HTERT RPE-1 (cell line): Measurements from ENCODE around the gene TMEM8B.

Experiments
- in situ Hi-C: fragments of 300-500 bp; cut with MboI; formaldehyde crosslinking; loops from 4 replicates; pipeline ENCODE4 v1.14.3; 2020; ENCODE audit warnings: low sequenced_read_pairs

TMEM8B gene

DNA sequence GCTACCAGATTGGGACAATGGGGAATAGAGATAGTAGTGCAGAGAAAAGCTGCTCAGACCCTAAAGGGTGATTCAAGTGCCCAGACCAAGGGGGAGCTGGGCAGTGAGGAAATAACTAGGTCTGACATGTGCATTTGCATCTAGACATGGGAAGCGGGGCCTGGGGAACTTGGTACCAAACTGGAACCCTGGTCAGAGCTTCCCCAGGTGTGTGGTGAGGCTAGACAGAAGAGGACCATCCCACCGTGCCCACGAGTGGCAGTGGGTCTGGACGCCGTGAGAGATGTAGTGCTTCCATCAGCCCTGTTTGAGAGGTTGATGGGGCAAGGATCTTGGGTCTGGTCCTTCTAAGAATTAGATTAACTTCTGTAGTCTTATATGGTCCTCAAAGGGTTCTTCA is 7.6 kb downstream of the TMEM8B start:
- in situ Hi-C loops = no loop called here

DNA sequence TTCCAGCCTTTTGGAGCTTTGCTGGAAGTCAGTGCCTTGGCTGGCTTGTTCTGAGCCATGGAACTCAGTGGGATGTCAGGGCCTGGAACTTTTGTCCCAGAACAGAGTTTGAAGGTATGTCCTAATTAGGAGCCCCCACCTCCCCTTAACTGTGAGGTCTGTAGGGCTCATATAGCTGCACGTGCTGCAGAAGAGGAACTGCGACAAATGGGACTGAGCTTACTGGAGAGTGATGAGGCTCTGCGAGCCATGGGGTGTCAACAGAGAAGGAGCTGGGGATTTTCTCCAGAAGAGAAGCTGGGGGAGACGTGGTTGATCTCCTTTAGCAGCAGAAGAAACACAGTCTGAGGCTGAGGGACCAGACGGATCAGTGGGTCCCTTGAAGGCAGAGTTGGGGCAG is 10.9 kb downstream of the TMEM8B start:
- in situ Hi-C loops = no loop called here

DNA sequence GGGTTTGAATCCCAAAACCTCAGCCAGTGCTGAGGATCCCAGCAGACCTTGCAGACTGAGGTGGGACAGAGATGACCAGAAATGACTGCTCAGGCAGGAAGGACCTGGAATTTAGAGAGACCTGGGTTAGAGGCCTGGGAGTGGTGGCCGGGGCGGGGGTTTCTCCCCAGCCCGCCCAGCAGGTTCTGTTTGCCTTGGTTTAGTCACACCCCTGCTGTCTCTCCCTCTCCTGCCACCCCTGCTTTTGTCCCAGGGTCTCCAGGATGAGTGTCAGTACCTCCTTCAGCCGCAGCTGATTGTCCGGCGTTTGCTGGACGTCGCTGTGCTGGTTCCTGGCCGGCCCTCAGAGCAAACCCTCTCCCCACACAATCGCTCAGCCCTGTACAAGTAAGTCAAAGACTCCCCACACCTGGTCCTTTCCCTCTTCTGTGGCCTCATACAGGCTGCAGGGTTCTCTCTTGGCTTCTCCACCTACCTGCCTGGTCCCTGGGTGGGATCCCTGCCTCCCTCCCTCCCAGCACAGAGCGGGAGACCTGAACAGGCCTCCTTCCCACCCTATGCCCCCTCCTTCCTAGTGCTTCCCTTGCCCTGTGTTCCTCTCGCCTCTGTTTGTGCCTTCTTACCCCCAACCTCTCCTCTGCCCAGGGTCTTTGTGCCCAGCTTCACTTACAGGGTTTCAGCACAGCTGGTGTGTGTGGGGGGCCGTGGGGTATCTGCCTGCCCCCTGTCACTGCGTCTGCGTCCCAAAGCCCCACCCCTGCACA is 12.0 kb downstream of the TMEM8B start:
- in situ Hi-C loops = no loop called here

DNA sequence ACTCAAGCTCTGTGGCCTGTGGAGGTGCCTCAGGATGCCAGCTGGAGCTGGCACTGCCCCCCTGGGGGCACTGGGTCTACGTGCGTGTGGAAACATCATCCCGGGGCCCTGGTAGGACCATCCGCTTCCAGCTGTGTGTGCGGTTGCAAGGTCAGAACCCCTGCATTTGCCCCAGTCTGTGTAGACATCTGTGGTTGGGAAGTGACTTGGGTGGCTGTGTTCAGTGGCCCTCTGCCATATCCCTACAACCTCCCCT is 12.5 kb downstream of the TMEM8B start:
- in situ Hi-C loops = no loop called here

DNA sequence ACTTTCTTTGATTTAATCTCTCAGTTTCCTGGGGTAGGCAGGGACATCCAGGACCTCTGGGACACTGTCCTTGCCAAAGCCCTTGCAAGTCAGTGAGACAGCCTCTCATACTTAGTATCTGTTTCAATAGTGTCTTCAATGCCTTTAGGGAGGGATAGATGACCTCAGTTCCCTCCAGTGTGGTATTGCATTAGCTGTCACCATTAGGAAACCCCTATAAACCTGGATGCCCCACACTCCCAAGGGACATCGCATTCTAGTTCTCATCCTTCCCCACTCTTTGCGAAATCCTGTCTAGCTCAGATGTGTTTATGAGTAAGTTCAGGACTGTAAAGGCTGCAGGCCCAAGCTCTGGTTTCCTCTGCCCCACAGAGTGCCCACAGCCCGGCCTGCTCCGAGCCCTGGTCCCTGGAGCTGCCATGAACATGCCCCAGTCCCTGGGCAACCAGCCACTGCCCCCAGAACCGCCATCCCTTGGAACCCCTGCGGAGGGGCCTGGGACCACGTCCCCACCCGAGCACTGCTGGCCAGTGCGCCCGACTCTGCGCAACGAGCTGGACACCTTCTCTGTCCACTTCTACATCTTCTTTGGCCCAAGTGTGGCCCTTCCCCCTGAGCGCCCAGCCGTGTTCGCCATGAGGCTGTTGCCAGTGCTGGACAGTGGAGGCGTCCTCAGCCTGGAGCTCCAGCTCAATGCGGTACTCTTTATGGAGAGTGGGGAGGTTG is 13.2 kb downstream of the TMEM8B start:
- in situ Hi-C loops = no loop called here

DNA sequence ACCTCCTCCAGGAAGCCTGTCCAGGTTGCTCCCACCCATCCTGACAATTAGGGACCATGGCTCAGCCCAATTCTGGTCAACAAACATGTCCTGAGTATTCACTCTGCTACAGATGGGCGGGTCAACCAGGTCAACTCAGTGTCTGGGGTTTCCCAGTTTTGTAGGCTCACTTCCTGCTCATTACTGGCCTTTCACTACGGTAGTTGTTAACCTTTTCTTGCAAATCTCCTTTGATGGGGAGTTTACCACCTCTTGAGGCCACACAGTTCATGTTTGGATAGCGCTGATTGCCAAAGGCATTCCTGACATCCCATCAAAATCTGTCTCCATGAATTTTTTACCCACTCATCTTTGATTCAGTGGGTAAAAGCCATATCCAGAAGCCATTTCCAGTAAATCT is 13.8 kb downstream of the TMEM8B start:
- in situ Hi-C loops = no loop called here

DNA sequence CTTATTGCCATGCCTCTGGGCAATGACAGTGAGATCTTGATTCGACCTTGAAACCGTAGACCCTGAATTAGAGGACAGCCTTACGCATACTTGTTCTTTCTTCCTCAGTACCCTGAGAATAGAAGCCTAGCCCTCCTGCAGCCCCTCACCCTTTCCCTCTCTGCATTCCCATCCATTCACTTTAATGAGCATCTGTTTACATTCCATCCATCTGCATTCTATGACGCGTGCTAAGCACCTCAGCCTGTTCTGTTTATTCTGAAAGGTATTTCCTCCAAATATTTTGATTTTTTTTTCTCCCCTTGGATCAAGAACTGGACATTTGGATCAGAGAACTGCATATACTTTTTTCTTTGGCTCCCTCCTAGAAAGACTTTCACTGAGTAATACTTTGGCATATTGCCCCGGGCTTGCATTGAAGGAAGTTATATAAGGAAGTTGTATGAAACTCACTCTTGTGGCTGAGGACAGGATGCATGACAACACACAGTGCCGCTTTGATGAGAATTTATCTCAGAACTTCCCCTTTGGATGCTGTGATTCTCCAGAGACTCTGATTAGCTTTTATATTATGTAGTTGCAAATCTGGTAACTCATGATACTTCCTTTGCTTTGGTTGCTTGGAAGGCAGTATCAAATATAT is 15.7 kb downstream of the TMEM8B start:
- in situ Hi-C loops = no loop called here

DNA sequence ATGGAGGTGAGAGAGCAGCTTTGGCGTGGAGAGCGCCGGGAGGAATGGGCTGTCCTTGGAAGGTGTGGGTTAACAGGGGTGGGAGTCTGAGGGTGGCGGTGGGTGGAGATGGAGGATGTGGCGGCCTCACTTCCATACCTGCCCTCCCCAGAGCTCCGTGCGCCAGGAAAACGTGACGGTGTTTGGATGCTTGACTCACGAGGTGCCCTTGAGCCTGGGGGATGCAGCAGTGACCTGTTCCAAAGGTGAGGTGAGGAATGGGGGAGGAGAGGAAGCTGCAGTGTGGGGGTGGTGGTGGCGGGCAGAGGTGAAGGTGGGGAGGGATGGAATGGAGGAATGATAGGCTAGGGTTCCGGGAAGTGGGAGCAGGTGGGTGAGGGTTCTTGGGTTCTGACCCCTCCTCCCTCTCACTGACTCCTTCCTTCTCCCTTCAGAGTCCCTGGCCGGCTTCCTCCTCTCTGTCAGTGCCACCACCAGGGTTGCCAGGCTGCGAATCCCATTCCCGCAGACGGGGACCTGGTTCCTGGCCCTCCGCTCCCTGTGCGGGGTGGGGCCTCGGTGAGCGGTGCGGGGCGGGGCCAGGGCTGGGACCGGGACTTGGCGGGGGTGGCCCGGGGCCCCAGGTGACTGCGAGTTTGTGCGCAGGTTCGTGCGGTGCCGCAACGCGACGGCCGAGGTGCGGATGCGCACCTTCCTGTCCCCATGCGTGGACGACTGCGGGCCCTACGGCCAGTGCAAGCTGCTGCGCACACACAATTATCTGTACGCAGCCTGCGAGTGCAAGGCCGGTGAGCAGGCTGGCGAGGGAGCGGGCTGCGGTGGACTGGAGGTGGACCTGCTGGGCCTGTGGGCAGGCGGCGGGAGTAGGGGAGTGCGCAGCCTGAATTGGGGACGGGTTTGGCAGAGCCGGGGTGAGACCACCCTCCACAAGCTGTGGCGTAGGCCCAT is 17.1 kb downstream of the TMEM8B start:
- in situ Hi-C loops = no loop called here

DNA sequence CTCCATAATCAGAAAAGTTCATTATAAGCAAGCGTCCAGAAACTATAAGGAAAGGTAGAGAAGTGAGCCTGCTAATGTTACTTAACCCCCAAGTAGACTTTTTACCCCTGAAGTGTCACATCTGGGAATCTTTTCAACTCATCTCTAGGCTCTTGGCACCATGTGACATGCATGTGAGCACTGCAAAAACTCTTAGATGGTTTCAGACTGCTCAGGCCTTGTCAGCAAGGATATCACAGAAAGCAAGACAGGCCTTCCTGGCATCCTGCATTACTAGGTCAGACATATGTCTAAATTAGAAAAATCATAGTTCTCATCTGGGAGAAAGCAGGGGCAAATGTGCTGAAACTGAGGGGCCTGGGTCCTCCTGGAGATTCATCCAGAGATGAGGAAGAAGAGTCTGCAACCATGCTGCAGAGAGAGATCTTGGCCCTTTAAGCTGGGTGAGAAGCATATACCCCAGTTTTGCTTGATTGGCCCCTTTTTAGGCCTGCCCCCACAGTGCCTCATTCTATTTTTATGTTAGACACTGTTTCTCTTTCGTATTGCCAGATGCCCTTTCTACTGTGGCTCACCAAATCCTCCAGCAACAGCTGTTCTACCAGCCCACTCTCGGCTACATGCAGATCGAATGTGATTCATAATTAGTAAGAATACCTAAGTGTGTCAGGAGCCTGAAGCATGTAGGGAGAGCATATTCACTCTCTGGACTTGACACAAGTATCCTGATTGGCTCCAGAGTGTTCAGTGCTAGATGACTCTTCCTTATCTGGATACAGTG is 19.0 kb downstream of the TMEM8B start:
- in situ Hi-C loops = no loop called here

DNA sequence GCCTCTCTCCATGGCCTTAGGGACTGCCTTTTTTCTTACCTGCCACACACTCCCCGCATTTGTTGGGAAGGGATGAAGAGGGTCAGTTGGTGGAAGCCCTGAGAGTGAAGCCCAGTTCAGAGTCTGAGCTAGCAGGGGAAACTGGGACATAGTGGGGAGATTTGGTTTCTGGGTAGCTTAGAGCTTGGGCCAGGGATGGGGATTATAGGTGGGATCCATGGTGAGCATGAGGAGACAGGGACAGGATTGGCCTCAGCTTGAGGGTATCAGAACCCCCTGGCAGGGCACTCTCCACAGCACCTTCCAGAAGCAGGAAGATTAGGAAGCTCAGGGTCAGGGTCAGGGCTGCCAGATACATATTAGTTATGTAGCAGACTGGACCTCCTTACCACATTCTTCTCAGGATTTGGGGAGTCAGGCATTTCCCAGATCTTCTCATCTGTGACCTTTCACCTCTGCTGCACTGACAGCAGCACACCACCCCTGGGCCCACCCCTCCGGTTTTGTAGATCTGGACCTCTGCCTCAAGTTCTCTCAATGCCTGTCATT is 23.3 kb downstream of the TMEM8B start:
- in situ Hi-C loops = no loop called here

DNA sequence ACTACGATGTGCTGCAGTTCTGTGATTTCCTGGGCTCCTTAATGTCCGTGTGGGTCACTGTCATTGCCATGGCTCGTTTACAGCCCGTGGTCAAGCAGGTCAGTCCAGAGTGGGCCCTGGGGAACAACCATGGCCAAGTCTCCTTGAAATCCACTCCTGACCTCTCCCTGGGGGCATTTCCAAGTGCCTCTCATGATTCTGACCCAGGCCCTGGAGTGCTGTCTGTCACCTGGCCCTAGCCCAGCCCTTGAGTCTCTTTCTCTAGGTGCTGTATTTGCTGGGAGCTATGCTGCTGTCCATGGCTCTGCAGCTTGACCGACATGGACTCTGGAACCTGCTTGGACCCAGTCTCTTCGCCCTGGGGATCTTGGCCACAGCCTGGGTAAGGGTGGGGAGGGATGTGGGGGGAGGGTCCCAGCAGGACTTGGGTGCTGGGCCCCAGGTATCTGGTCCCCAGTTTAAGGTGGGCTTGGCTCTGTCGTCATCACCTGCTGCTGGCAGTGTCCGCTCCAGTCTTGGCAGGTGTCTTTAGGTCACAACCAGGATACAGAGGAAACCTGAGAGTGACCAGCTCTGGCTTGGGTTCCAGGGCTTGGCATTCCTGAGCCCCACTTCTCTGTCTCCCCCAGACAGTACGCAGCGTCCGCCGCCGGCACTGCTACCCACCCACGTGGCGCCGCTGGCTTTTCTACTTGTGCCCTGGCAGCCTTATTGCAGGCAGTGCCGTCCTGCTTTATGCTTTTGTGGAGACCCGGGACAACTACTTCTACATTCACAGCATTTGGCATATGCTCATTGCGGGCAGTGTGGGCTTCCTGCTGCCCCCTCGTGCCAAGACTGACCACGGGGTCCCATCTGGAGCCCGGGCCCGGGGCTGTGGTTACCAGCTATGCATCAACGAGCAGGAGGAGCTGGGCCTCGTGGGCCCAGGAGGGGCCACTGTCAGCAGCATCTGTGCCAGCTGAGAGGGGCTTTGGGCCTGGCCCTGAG is 24.1 kb downstream of the TMEM8B start:
- in situ Hi-C loops = no loop called here

DNA sequence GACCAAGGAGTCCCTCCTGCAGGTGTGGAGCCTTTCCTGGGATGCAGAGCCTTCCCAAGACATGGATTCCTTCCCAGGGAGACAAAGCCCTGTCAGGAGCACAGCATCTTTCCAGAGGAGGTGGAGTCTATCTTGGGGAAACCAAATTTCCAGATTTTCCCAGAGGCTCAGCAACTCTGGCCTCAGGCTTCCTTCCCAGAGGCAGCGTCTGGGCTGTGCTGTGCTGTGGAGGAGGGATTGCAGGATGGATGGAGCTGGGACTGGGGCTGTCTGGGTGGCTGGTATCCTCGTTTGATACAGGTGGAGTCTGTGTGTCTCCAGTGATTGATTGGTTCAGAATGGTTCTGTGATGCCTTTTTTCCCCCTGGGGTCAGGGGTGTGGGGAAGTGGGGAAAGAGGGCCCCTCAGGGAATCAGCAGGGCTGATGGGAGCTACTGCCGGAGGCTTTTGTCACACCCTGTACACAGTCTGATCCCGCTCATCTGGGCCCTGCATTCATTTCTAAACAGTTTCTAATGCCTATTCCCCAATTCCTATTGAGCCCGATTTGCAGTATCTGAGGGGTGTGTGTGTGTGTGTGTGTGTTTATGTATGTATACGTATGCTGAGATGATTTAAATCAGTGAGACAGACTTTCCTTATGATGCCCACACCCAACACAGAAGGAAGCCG is 25.2 kb downstream of the TMEM8B start:
- in situ Hi-C loops = no loop called here

DNA sequence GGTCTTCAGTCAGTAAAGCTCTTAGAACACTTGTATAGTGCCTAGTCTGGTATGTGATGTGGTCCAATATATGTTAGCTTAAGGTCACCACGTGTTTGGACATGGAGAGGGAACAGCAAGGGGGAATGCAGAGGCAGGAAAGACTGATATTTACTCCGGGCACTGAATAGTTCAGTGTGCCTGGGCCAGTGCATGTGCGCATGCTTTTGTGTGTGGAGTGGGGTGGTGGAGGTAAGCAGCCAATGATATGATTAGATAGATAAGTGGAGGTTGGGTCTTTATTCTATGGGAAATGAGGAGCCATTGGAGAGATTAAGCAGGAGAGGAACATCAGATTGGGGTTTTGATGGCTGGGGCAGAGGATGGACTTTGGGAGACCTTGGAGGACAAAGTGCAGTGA is 27.2 kb downstream of the TMEM8B start:
- in situ Hi-C loops = no loop called here

DNA sequence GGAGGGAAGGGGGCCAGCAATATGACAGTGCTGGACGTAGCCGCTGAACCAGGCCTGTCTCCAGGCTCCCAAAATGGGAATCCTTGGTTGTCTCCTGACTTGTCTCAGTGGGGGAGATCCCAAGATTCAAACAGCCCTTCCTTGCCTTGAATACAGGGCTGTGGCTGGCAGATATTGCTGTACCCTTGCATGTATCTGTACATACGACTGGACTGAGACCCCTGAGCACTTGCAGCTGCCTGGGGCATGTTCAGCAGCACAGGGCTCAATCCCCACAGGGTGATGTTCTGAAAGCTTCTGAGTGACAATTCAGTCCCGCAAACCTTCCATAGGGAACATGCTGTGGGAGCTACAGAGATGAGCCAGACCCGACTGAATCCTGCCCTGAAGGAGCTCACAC is 27.9 kb downstream of the TMEM8B start:
- in situ Hi-C loops = no loop called here

DNA sequence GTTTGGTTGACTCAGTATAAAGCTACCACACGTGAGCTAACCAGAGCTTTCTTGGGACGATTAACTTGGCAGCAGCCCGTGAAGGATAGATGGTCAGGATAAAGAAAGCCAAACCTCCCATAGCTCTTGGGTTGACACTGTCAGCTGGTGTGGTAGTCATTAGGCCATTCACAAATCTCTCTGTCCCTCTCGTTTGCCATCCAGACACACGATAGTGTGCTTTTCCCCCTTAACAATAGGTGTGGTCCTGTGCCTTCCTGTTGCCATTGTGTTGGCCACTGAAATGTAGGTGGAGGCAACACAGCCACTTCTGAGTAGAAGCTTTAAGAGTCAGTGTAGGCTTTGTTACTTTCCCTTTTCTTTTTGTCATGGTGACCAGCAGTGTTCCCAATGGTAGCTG is 29.4 kb downstream of the TMEM8B start:
- in situ Hi-C loops = no loop called here

DNA sequence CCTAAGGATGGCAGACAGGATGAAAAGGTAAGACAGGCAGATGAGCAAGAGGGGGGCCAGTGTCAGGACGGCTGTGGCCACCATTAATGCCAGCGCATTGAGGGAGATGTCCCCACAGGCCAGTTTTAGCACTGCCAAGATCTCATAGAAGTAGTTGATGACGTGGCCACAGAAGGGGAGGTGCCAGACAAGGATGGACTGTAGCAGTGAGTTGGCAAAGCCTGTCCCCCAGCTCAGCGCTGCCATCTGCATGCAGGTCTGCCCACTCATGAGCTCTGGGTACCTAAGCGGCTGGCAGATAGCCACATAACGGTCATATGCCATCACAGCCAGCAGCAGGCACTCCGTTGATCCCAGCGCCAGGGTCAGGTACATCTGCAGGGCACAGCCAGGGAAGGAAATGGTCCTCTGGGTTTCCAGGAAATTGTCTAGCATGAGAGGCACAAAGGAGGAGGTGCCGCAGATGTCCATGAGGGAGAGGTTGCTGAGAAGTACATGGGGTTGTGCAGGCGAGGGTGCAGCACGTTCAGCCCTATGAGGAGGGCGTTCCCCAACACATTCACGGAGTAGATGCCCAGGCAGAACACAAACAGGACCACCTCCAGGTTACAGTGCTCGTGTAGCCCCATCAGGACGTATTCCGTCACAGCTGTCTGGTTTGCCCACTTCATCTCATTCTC is 30.4 kb downstream of the TMEM8B start:
- in situ Hi-C loops = no loop called here

DNA sequence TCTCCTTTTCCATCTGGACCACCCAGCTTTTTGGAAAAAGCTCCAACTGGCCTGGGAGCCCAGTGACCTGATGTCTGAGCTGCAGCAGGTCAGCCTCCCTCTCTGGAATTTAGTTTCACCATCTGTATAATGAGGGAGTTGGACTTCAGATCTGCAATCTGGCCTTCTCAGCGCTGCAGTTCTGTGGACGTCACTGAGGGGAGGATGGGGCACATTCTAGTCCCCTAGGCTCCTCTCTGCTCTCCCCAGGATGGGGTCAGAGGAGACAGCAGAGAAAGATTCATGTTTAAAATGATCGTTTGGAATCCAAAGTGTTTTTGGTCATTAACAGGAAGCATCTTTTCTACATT is 30.9 kb downstream of the TMEM8B start:
- in situ Hi-C loops = no loop called here
